Fibroblast of skin of right biceps (primary cell): ENCODE results near the gene JAKMIP2.
"Not testable (repeated sequence)": the region's sequence is repeated elsewhere in the genome, so short reads cannot be mapped to it uniquely, and the experiment has no call there.

ENCODE experiments used
- DNase-seq: peaks from one replicate; pipeline ENCODE4 v3.0.0-alpha.2; 2013

JAKMIP2 gene

GRCh38 chr5:147782110-147783028, at the start of gene JAKMIP2:
TSS of gene JAKMIP2 (minus strand) at chr5:147782728. CDS start at chr5:147671806, 110,922 bp downstream.
- peak; percentile 84 for DNase-seq

- DNase-seq: no peak
Measured at GRCh38 chr5:147831465-147831864, 48.9 kb upstream of the JAKMIP2 start, which contains the start of gene SPINK1. TSS of gene SPINK1 (minus strand) at chr5:147831671. CDS start at chr5:147831577, 94 bp downstream.

GRCh38 chr5:147830035-147830434, 47.5 kb upstream of the JAKMIP2 start:
- DNase-seq: peak; percentile 2

- DNase-seq: not testable (repeated sequence)
Measured at GRCh38 chr5:147827017-147827416, 44.5 kb upstream of the JAKMIP2 start.

GRCh38 chr5:147826361-147826760, 43.8 kb upstream of the JAKMIP2 start:
- DNase-seq: no peak

GRCh38 chr5:147822686-147823491, 40.4 kb upstream of the JAKMIP2 start:
- DNase-seq: peak; percentile 53

- DNase-seq: not testable (repeated sequence)
Measured at GRCh38 chr5:147822222-147822621, 39.7 kb upstream of the JAKMIP2 start.

GRCh38 chr5:147821766-147822165, 39.2 kb upstream of the JAKMIP2 start:
- DNase-seq: no peak

- DNase-seq: no peak
Measured at GRCh38 chr5:147819261-147819770, 36.8 kb upstream of the JAKMIP2 start.

- no peak for DNase-seq
Measured at GRCh38 chr5:147818290-147818689, 35.8 kb upstream of the JAKMIP2 start.

GRCh38 chr5:147813696-147814095, 31.2 kb upstream of the JAKMIP2 start:
- DNase-seq: no peak

GRCh38 chr5:147809830-147810666, 27.5 kb upstream of the JAKMIP2 start:
- DNase-seq: no peak

GRCh38 chr5:147805030-147805454, 22.5 kb upstream of the JAKMIP2 start:
- peak; percentile 0 for DNase-seq

- no peak for DNase-seq
Measured at GRCh38 chr5:147804334-147804733, 21.8 kb upstream of the JAKMIP2 start.

- DNase-seq: no peak
Measured at GRCh38 chr5:147803926-147804325, 21.4 kb upstream of the JAKMIP2 start.

- not testable (repeated sequence) for DNase-seq
Measured at GRCh38 chr5:147803161-147803560, 20.6 kb upstream of the JAKMIP2 start.

GRCh38 chr5:147801461-147801860, 18.9 kb upstream of the JAKMIP2 start:
- no peak for DNase-seq

GRCh38 chr5:147800491-147800890, 18.0 kb upstream of the JAKMIP2 start:
- no peak for DNase-seq

- DNase-seq: no peak
Measured at GRCh38 chr5:147796556-147797308, 14.2 kb upstream of the JAKMIP2 start.

- no peak for DNase-seq
Measured at GRCh38 chr5:147791181-147791580, 8.7 kb upstream of the JAKMIP2 start.

GRCh38 chr5:147789820-147790219, 7.3 kb upstream of the JAKMIP2 start:
- no peak for DNase-seq

- no peak for DNase-seq
Measured at GRCh38 chr5:147788023-147788422, 5.5 kb upstream of the JAKMIP2 start.
